Mucosa of rectum (tissue), 2 donors: ENCODE measurements around the gene DCAF15.

Experiments used
- H3K27ac ChIP-seq, 2 donors: one replicate each; pipeline ENCODE4 v1.7.0; 2013; ENCODE audit warnings: inconsistent platforms in 2 of 2, low read depth in 2 of 2, low read length in 2 of 2
- H3K27me3 ChIP-seq, 2 donors: one replicate each; pipeline ENCODE4 v1.7.0; 2013; ENCODE audit warnings: low read length in 2 of 2; ENCODE audit not compliant: control insufficient read depth in 2 of 2, insufficient read depth in 2 of 2
- H3K36me3 ChIP-seq, 2 donors: one replicate each; pipeline ENCODE4 v1.7.0; 2013; ENCODE audit warnings: low read length in 2 of 2; ENCODE audit not compliant: control insufficient read depth in 2 of 2, insufficient read depth in 2 of 2
- H3K4me1 ChIP-seq, 2 donors: one replicate each; pipeline ENCODE4 v1.7.0; 2013; ENCODE audit warnings: low read length in 2 of 2, mild to moderate bottlenecking in 1 of 2; ENCODE audit not compliant: control insufficient read depth in 2 of 2, insufficient read depth in 2 of 2
- H3K4me3 ChIP-seq, 2 donors: one replicate each; pipeline ENCODE4 v1.7.0; 2013; ENCODE audit warnings: low read length in 2 of 2
- H3K9ac ChIP-seq, 2 donors: one replicate each; pipeline ENCODE4 v1.7.0; 2013; ENCODE audit warnings: low read length in 2 of 2, low read depth in 1 of 2, mild to moderate bottlenecking in 1 of 2
- H3K9me3 ChIP-seq, 2 donors: one replicate each; pipeline ENCODE4 v1.7.0; 2013; ENCODE audit warnings: low read length in 2 of 2; ENCODE audit not compliant: control insufficient read depth in 2 of 2
- donor health status: healthy.
- donor health status: Normal muscosa, but diverticular disease.

DCAF15 gene, protein sequence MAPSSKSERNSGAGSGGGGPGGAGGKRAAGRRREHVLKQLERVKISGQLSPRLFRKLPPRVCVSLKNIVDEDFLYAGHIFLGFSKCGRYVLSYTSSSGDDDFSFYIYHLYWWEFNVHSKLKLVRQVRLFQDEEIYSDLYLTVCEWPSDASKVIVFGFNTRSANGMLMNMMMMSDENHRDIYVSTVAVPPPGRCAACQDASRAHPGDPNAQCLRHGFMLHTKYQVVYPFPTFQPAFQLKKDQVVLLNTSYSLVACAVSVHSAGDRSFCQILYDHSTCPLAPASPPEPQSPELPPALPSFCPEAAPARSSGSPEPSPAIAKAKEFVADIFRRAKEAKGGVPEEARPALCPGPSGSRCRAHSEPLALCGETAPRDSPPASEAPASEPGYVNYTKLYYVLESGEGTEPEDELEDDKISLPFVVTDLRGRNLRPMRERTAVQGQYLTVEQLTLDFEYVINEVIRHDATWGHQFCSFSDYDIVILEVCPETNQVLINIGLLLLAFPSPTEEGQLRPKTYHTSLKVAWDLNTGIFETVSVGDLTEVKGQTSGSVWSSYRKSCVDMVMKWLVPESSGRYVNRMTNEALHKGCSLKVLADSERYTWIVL

DNA sequence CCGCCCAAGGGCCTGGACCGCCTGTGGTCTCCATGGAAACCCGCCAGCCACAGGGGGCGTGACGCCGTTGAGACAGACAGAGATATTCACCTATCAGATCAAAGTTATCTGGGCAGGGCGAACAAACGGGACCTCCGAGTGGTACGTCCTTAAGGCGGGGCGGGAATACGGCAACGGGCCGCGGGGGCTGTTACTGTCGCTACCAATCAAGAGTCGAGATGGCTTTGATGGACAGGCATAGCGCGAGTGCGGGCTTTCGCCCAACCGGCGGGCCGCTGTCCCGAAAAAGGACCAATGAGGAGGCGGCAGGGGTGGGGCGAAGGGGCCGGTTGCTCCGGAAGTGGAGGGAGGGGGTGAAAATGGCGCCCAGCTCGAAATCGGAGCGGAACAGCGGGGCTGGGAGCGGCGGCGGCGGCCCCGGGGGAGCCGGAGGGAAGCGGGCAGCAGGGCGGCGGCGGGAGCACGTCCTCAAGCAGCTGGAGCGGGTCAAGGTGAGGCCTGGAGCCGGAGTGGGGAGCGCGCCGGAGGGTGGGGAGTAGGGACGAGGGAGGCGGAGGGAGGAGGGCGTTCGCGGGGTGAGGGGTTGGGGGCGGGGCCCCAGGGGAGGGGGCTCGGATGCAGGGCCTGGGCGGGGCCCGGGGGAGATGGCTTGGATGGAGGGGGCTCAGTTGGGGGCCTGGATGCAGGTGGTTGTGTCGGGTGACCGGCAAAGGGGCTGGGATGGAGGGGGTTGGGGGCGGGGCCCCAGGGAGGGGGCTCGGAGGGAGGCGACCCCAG is at the start of gene DCAF15:
Gene DCAF15, plus strand, starts transcription at position 356 of the 777 bp plus-strand sequence. Its CDS starts 4 bp downstream, at position 360.
- H3K4me3 ChIP-seq: peak within 1 kb of the TSS; percentile 84 to 88
- H3K36me3 ChIP-seq: peaks cover 19 to 25% of the 10 kb centered on the region in 2 donors
- H3K9ac ChIP-seq: peak within 1 kb of the TSS; percentile 80 to 90
- peak within 1 kb of the TSS; percentile 76 to 85 for H3K27ac ChIP-seq
- no peaks in the 10 kb centered on the region for H3K9me3 ChIP-seq
- no peaks in the 10 kb centered on the region for H3K27me3 ChIP-seq
- peaks cover 11% of the 10 kb centered on the region in 2 donors for H3K4me1 ChIP-seq

DNA sequence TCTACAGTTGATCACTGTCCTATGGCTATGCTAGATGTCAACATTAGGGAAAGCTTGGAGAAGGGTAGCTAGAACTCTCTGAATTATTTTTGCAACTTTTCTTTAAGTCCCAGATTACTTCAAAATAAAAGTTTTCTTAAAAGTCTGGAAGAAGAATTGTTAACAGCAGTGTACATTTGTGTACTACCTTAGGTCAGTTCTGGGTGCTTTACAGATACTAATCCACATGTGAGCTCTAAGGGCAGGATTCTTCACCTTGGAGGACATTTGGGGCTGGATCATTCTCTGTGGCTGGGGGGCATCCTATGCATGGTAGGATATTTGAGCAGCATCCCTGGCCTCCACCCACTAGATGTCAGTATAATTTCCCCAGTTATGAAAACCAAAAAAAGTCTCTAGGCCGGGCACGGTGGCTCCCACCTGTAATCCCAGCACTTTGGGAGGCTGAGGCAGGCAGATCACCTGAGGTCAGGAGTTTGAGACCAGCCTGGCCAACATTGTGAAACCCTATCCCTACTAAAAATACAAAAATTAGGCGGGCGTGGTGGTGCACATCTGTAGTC is 49.2 kb upstream of the DCAF15 start:
- Histone ChIP-seq H3K4me1 (peaks cover 18 to 19% of the 10 kb centered on the region in 2 donors), H3K4me3 (no peak overlapping the region), H3K36me3 (no peaks in the 10 kb centered on the region), H3K27me3 (no peaks in the 10 kb centered on the region), H3K9me3 (no peaks in the 10 kb centered on the region), H3K27ac (no peak overlapping the region), H3K9ac (no peak overlapping the region)

DNA sequence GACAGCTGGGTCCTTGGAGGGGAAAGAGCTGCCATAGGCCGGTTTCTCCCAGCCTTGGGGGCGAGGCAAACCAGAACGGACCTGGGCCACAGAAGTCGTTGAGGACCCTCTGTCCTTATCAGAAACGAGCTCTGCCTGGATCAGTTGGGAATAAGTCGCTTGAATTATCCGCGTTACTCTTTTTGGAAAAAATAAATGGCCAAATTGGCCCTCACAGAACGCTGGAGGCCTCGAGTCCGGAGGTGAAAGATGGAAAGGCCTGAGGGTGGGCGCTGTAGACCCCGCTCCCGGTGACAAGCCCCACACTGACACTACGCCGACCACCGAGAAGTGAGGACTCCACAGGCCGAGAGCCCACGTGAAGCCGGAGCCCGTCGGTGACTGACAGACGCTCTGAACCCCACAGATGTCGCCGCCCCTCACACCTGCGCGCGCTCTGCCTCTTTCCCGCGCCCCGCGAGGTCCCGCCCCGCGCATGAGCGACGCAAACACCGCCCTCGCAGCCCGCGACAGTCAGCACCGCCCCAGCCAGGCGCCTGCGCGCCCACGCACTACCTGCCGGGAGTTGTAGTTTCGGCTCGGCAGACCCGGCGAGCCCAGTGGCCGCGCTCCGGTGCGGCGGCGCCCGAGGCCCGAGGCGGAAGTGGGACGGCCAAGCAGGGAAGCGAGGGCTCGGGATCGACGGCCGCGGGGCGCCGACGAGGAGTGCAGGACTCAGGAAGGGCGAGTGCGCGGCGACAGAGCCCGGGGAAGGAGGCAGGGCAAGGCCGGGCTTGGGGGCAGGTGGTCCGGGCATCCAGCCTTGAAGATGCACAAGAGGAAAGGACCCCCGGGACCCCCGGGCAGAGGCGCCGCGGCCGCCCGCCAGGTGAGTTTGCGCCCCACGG is 46.4 kb upstream of the DCAF15 start, which contains the start of the genes BRME1 and CC2D1A:
Gene BRME1, minus strand, starts transcription at position 484 of the 887 bp plus-strand sequence. CDS start 1,225 bp downstream, outside the sequence.
Gene CC2D1A, plus strand, starts transcription at position 568 of the 887 bp plus-strand sequence. Its CDS starts 241 bp downstream, at position 809.
- peaks cover 2 to 7% of the 10 kb centered on the region in 2 donors for H3K36me3 ChIP-seq
- H3K4me1 ChIP-seq: peaks cover 15 to 22% of the 10 kb centered on the region in 2 donors
- H3K9me3 ChIP-seq: no peaks in the 10 kb centered on the region
- H3K4me3 ChIP-seq: peak within 1 kb of the TSS; percentile 73 to 96
- H3K27ac ChIP-seq: peak within 1 kb of the TSS; percentile 93 to 97
- H3K9ac ChIP-seq: peak within 1 kb of the TSS; percentile 72 to 93
- H3K27me3 ChIP-seq: no peaks in the 10 kb centered on the region

DNA sequence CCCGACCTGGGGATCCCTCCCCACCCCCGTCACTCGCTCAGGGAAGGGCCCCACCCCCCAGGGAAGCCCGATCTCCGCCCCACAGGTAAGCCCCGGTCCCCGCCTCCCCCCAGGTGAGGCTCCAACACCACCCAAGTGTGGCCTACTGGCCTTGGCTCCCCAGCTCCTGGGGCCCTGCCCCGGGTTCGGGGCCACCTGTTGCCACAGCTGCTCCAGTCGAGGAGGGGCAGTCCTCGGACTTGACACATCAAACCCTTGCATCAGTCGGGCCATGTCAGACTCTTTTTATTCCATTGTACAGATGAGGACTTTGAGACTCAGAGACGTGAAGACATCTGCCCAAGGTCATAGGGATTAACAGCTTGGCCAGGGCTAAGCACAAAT is 45.8 kb upstream of the DCAF15 start:
- Histone ChIP-seq H3K36me3 (peaks cover 5 to 12% of the 10 kb centered on the region in 2 donors), H3K27me3 (no peaks in the 10 kb centered on the region), H3K9ac (peak overlapping the region; percentile 72 to 93), H3K4me3 (peak overlapping the region; percentile 73 to 96), H3K4me1 (peaks cover 15 to 22% of the 10 kb centered on the region in 2 donors), H3K27ac (peak overlapping the region; percentile 93 to 97), H3K9me3 (no peaks in the 10 kb centered on the region)

DNA sequence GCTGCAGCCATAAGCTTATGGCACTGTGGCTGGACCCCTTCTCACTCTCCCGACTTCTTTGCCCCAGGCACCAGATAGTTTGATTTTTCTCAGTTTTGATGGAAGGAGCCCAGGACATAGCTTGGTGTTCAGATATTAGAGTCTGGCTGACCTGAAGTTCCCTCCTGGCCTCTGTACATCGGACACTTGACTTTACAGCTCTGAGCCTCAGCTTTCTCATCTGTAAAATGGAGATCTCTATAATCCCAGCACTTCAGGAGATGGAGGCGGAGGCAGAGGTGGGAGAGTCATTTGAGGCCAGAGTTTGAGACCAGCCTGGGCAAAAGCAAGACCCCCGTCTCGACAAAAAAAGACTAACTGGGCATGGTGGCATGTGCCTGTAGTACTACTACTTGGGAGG is 45.4 kb upstream of the DCAF15 start:
- no peaks in the 10 kb centered on the region for H3K27me3 ChIP-seq
- peak overlapping the region; percentile 93 to 97 for H3K27ac ChIP-seq
- H3K9me3 ChIP-seq: no peaks in the 10 kb centered on the region
- H3K36me3 ChIP-seq: peaks cover 5 to 12% of the 10 kb centered on the region in 2 donors
- peak overlapping the region; percentile 72 to 93 for H3K9ac ChIP-seq
- H3K4me1 ChIP-seq: peaks cover 15 to 22% of the 10 kb centered on the region in 2 donors
- H3K4me3 ChIP-seq: peak overlapping the region; percentile 73 to 96

DNA sequence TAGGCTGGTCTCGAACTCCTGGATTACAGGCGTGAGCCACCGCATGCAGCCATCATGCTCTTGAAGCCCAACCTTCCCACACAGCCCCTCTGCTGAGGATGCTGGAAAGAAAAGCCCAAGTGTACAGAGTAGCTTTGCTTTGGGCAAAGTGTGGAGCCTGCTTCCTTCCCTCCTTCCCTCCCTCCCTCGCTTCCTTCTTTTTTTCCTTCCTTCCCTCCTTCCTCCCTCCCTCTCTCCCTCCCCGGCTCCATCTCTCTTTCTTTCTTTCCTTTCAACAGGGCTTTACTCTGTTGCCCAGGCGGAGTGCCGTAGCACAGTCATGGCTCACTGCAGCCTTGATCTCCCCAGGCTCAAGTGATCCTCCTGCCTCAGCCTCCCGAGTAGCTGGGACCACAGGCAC is 43.6 kb upstream of the DCAF15 start:
- Histone ChIP-seq H3K9ac (no peak overlapping the region), H3K9me3 (no peaks in the 10 kb centered on the region), H3K27ac (peak overlapping the region in 1 of 2 donors; percentile 34), H3K4me1 (peaks cover 15 to 22% of the 10 kb centered on the region in 2 donors), H3K36me3 (peaks cover 18 to 27% of the 10 kb centered on the region in 2 donors), H3K27me3 (no peaks in the 10 kb centered on the region), H3K4me3 (no peak overlapping the region)

DNA sequence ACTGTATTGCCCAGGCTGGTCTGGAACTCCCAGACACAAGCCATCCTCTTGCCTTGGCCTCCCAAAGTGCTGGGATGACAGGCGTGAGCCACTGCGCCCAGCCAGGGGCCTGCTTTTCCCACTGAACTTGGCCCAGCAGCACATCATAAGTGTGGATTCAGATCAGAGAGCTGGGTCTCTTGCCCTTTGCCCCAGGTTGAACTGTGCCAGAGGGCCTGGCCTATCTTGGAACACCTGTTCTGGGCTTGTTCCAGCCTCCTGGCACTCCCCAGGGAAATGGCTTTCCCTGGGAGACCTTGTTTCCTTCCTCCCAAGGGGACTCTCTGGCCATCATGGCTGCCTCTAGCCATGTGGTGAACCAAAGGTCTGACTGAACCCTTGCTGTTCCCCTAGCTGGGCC is 42.9 kb upstream of the DCAF15 start:
- H3K4me1 ChIP-seq: peaks cover 15 to 22% of the 10 kb centered on the region in 2 donors
- no peak overlapping the region for H3K9ac ChIP-seq
- H3K36me3 ChIP-seq: peaks cover 18 to 28% of the 10 kb centered on the region in 2 donors
- H3K27me3 ChIP-seq: no peaks in the 10 kb centered on the region
- no peak overlapping the region for H3K4me3 ChIP-seq
- H3K9me3 ChIP-seq: no peaks in the 10 kb centered on the region
- H3K27ac ChIP-seq: peak overlapping the region in 1 of 2 donors; percentile 78

DNA sequence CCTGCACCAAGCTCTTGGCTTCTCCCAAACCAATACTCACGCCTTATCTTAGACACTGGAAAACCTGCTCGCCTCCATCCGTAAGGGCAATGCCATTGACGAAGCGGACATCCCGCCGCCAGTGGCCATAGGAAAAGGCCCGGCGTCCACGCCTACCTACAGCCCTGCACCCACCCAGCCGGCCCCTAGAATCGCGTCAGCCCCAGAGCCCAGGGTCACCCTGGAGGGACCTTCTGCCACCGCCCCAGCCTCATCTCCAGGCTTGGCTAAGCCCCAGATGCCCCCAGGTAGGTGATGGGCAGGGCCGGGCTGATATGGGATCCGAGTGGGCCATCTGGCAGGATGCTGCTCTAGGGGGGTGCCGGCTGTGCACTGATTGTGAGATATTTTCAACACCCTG is 39.0 kb upstream of the DCAF15 start:
- no peaks in the 10 kb centered on the region for H3K27me3 ChIP-seq
- peaks cover 28 to 40% of the 10 kb centered on the region in 2 donors for H3K36me3 ChIP-seq
- H3K9me3 ChIP-seq: no peaks in the 10 kb centered on the region
- no peak overlapping the region for H3K27ac ChIP-seq
- no peak overlapping the region for H3K9ac ChIP-seq
- H3K4me1 ChIP-seq: peaks cover 4 to 18% of the 10 kb centered on the region in 2 donors
- H3K4me3 ChIP-seq: no peak overlapping the region

DNA sequence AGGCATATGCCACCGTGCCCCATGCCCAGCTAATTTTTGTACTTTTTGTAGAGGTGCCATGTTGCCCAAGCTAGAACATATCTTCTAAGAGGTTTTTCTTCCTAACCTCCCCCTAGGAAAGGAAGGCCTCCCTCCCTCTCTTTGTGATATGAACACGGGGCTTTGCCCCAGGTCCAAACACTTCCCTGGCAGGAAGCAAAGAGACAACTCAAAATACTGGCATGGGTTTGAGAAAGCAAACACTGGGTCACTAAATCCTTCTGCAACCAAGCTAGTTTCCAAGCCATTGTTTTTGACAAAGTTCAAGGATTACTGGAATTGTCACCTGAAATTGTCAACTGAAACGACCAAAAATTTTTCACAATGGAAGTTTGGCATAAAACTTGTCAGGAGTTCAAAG is 37.5 kb upstream of the DCAF15 start:
- Histone ChIP-seq H3K27ac (no peak overlapping the region), H3K4me3 (no peak overlapping the region), H3K36me3 (peaks cover 36 to 54% of the 10 kb centered on the region in 2 donors), H3K9me3 (no peaks in the 10 kb centered on the region), H3K27me3 (no peaks in the 10 kb centered on the region), H3K4me1 (peaks cover 2 to 8% of the 10 kb centered on the region in 2 donors), H3K9ac (no peak overlapping the region)
